ENCODE data around the gene DIS3L. TPM values are rescaled to one million over a fixed set of nuclear protein-coding genes. Genes with fewer than 3 reads are reported as not detected.

The DIS3L gene
- total RNA-seq, 1 experiment from 2014 or later: 31.1 TPM

GRCh38 chr15:66294932-66295235, 1.5 kb downstream of the DIS3L start:
- in situ Hi-C loops (cut with HindIII; ENCODE audit: low pct_unique_long_range_greater_than_20kb, low sequenced_read_pairs) (no loop called here), intact Hi-C loops (cut with micrococcal nuclease; ENCODE audit: unreplicated experiment) (no loop called here)
- H3K4me3 ChIP-seq (ENCODE audit: low read depth in 2 of 2, low read length in 2 of 2): peak overlapping the region; percentile 62 to 83
- no peak for DNase-seq (ENCODE audit: low read depth, low spot score)
- no TSS peak for BruUV-seq (replicated peaks)
- POLR2A ChIA-PET: interaction anchor here (0.7 kb wide), 1 partner anchor 674 kb away, joined by 10 read pairs; no protein-coding TSS in a partner anchor
- H3K4me1 ChIP-seq (ENCODE audit: control insufficient read depth, insufficient read depth, low read length): peaks cover 22% of the 10 kb centered on the region
- H3K27me3 ChIP-seq (ENCODE audit: control insufficient read depth, insufficient read depth, low read length): no peaks in the 10 kb centered on the region
- H3K36me3 ChIP-seq (ENCODE audit: control insufficient read depth, insufficient read depth, low read length): no peaks in the 10 kb centered on the region
- peak overlapping the region; percentile 91 for H3K27ac ChIP-seq (ENCODE audit: low read length)
- H3K9me3 ChIP-seq (ENCODE audit: control insufficient read depth, insufficient read depth, low read depth, low read length): no peaks in the 10 kb centered on the region
- ATAC-seq: no peak
- CTCF ChIA-PET: no interaction called here
- no peak for TF ChIP-seq CTCF (IDR thresholded peaks at IDR 0.05)

- CTCF ChIA-PET: interaction anchor here (0.6 kb wide), 1 partner anchor 162 kb away, joined by 3 read pairs; no protein-coding TSS in a partner anchor
- BruUV-seq (replicated peaks): no TSS peak
- Histone ChIP-seq H3K27ac (ENCODE audit: low read length) (0 out of 2 replicates have a peak overlapping the region, but pooled peaks have one; percentile 9), H3K27me3 (ENCODE audit: control insufficient read depth, insufficient read depth, low read length) (no peaks in the 10 kb centered on the region), H3K36me3 (ENCODE audit: control insufficient read depth, insufficient read depth, low read length) (no peaks in the 10 kb centered on the region), H3K4me1 (ENCODE audit: control insufficient read depth, insufficient read depth, low read length) (peaks cover 22% of the 10 kb centered on the region), H3K4me3 (ENCODE audit: low read depth in 2 of 2, low read length in 2 of 2) (no peak overlapping the region), H3K9me3 (ENCODE audit: control insufficient read depth, insufficient read depth, low read depth, low read length) (no peaks in the 10 kb centered on the region)
- intact Hi-C loops (cut with micrococcal nuclease; ENCODE audit: unreplicated experiment) (no loop called here), in situ Hi-C loops (cut with HindIII; ENCODE audit: low pct_unique_long_range_greater_than_20kb, low sequenced_read_pairs) (no loop called here)
- POLR2A ChIA-PET: no interaction called here
- no peak for ATAC-seq
- DNase-seq (ENCODE audit: low read depth, low spot score): no peak
- TF ChIP-seq POLR2AphosphoS5 (IDR thresholded peaks at IDR 0.05; ENCODE audit: low read depth, low read length) (no peak), SIN3A (IDR thresholded peaks at IDR 0.05; ENCODE audit: borderline replicate concordance, insufficient read depth, low read depth, low read length) (no peak), CTCF (IDR thresholded peaks at IDR 0.05) (no peak), REST (IDR thresholded peaks at IDR 0.05; ENCODE audit: insufficient read depth in 1 of 2, low read depth in 2 of 2, low read length in 1 of 2) (no peak), TCF7L2 (IDR thresholded peaks at IDR 0.05; ENCODE audit: low read depth, low read length) (no peak)
These were observed 2.8 kb downstream of the DIS3L start for GRCh38 chr15:66296186-66296585.

Measured in Panc1 (cell line).